Astrocyte of the spinal cord (primary cell): Measurements from ENCODE around the gene CFLAR.
A peak's percentile ranks its signal among the peaks of the same experiment; 100 is the strongest.

Experiments
- DNase-seq: peaks from one replicate; pipeline ENCODE4 v3.0.0; 2011; ENCODE audit warnings: low read depth, low spot score
- H3K4me3 ChIP-seq: 2 replicates; pipeline ENCODE4 v1.5.1; 2011; ENCODE audit warnings: low read depth, mild to moderate bottlenecking, low read length, moderate library complexity
- in situ Hi-C: cut with HindIII; loops from 2 replicates; pipeline ENCODE4 v1.10.0; 2017; ENCODE audit warnings: low sequenced_read_pairs
- TF ChIP-seq, protein P1 (sequence below): IDR thresholded peaks from 2 replicates; pipeline ENCODE4 v1.5.1; 2012; ENCODE audit warnings: low read depth, mild to moderate bottlenecking, low read length, inconsistent platforms

The CFLAR gene

DNA sequence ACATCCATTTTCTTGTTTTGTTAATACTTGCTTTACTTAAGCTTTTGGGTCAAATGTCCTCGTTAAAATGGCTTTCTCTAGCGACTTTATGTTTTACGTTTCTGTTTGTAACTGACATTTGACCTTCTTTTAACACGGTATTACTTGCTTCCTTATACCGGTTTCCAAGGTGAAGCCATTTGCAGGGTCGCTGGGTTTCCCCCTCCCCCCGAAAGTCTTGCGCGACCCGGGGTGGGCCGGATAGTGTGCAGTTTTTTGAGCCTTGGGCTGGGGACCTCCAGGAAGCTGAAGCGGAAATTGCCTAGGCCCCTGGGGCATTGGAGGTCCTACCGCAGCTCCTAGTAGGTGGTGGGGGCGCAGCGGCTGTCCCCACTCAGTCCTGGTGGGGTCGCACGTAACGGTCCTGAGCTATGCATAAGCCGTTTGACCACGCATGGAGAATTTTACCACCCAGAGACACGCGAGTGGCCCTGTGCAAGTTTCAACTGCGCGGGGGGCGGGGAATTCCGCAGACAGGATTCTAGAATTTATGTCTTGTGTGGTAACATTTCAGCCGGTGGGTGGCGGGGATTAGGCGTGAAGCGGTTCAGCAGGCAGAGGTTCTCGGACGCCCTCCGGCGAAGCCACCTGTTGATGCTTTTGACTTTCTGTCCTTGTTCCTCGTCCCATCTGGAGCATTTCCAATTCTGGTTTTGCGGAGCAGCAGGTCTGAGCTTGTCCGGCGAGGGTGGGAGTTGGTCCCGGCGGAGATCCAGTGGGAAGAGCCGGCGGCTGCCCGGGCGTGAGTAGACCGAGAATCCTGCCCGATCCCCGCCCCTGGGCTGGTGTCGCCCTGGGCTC, 2.4 kb downstream of the CFLAR start:
- TF ChIP-seq, protein P1, sequence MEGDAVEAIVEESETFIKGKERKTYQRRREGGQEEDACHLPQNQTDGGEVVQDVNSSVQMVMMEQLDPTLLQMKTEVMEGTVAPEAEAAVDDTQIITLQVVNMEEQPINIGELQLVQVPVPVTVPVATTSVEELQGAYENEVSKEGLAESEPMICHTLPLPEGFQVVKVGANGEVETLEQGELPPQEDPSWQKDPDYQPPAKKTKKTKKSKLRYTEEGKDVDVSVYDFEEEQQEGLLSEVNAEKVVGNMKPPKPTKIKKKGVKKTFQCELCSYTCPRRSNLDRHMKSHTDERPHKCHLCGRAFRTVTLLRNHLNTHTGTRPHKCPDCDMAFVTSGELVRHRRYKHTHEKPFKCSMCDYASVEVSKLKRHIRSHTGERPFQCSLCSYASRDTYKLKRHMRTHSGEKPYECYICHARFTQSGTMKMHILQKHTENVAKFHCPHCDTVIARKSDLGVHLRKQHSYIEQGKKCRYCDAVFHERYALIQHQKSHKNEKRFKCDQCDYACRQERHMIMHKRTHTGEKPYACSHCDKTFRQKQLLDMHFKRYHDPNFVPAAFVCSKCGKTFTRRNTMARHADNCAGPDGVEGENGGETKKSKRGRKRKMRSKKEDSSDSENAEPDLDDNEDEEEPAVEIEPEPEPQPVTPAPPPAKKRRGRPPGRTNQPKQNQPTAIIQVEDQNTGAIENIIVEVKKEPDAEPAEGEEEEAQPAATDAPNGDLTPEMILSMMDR: peak; percentile 52
- DNase-seq: peak; percentile 85
- in situ Hi-C loops: no loop called here
- peak overlapping the region; percentile 75 for H3K4me3 ChIP-seq

DNA sequence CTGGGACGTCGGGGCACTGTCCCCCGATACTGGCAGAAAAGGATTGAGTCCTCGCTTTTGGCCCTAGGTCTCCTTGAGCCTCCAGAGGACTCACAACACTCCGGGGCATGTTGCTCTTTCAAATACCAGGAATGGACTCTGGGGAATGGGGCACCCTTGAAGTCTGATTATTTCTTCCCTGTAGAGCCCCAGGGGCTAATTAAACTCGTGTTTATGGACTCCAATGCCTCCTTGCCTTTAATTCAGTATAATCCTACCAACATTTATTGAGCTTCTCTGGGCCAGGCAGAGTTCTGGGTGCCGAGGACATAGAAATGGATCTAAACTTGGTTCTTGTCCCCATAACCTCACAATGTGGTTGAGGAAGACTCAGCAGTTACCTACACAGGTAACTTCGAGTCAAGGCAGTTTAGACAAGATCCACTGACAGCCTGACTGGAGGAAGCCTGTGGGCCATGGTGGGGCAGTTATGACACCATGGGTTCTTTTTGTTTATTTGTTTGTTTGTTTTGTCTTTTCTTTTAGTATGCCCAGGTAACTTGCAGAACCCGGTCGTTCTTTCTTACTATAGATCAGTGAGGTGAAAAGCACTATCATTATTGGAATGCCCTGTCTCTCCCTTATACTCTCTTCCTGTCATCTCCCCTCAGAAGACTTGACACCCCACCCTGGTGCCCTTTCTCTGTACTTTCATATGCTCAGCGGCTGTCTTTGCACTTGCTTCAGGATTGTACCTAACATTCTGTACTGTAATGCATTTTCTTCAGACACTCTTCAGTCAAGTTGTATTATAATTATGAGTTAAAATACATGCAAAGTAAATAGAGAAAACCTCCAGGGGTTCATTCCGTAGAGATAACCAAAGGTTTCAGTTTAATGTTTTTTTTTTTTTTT, 3.2 kb downstream of the CFLAR start:
- TF ChIP-seq, protein P1: no peak
- H3K4me3 ChIP-seq: peak overlapping the region; percentile 75
- peak; percentile 69 for DNase-seq
- in situ Hi-C loops: no loop called here

DNA sequence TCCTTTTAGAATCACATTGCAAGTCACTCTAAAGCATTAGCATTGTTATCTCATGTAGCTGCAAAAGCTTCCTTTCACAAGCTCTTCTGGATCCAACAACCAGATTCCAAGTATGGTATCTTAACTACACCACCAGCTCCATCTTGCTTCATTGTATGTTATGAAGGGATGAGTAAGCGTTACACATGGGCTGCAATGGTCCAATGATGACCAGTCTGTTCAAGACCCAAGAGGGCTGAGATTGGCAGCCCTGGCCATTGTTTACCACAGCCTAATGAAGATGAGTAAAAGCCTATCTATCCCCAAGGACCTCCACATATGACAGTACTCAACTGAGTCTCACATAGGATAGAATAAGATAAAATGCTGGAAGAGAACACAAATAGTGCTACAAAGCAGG, 6.3 kb downstream of the CFLAR start:
- no peak overlapping the region for H3K4me3 ChIP-seq

DNA sequence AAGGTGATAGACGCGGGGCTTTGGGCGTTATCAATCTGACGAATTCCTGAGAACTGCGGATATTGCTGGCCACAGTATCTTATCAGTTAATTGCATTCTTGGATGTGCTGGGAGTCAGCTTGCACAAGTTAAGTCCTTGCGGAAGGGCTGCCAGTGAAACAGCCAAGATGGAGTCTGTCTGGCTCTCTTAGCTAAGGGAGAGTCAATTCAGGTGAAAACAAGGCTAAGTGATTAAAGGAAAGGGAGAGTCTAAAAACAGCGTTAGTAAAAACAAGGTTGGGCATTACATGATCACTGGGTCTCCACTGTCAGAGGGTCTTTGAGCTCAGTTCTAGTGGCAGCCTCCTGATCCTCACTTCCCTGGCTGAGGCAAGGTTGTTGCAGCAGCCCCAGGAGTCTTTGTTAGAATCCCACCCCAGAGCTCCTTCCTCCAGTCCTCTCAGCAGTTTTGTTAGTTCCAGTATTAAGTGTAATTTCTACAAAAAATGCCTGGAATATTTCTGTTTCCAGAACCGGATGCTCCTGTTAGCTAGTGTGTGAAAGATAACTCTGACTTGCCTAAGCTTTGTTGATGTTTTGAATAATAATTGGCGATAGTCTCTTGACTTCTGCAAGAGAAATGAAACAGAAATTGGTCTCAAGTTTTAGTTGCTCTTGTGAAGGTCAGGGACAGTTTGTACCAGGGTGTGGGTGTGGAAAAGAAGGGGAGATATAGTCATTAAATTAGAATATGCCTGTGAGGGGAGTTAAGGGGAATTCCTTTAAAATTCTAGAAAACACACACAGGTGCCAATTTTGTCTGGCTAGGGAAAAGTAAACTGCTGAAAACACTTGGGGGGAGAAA, 10.6 kb downstream of the CFLAR start:
- H3K4me3 ChIP-seq: no peak overlapping the region
- in situ Hi-C loops: no loop called here
- TF ChIP-seq, protein P1: no peak
- DNase-seq: peak; percentile 54

More for the DNA sequence above, 6.3 kb downstream of the CFLAR start:
- in situ Hi-C loops: no loop called here
- no peak for DNase-seq
- TF ChIP-seq, protein P1: no peak

DNA sequence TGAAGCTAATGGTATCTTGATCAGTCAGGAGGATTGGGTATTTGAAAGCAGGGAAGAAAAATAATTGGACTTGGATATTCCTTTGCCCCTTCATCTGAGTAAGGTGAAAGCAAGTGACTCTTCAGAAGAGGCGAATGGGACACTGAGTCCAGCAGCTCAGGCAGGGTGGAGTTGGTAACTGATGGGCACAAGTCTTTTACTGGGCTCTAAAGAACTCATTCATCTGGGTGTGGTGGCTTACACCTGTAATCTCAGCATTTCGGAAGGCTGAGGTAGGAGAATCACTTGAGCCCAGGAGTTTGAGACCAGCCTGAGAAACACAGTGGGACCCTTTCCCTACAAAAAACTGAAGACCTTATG, 11.2 kb downstream of the CFLAR start:
- TF ChIP-seq, protein P1: no peak
- in situ Hi-C loops: no loop called here
- no peak for DNase-seq
- no peak overlapping the region for H3K4me3 ChIP-seq

DNA sequence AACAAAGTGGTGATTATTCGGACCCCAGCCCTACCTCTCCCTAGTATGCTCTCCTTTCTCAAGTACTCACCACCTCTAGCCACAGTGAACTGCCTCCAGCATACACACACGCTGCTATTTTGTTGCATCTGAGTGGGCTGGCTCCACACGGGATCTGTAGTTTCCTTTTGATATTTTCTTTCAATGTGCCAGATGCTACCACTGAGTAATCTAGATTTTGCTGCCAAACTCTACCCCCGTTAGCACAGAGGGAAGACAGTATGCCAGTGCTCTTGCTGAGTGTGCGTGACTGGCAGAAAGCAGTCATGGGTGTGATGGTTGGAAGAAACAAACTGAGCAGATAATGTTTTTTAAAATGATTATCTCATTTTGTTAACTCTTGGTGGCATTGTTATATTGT, 11.6 kb downstream of the CFLAR start:
- DNase-seq: peak; percentile 67
- in situ Hi-C loops: no loop called here
- TF ChIP-seq, protein P1: no peak
- no peak overlapping the region for H3K4me3 ChIP-seq
